HG03108 (cell line): ENCODE measurements around the gene INHBB.

Source experiments
- ATAC-seq: cut with Tn5 transposase; IDR thresholded peaks from one replicate; pipeline ENCODE4 v1.9.1; 2021; ENCODE audit warnings: moderate library complexity; ENCODE audit not compliant: unreplicated experiment

Gene INHBB

GRCh38 chr2:120394764-120395163 is 48.8 kb downstream of the INHBB start:
- ATAC-seq: no peak

- ATAC-seq: no peak
These were observed 49.5 kb downstream of the INHBB start for GRCh38 chr2:120395221-120396012.

GRCh38 chr2:120396013-120396860 is 50.3 kb downstream of the INHBB start:
- ATAC-seq: no peak

- ATAC-seq: no peak
These were observed 51.2 kb downstream of the INHBB start for GRCh38 chr2:120396861-120397811.

- ATAC-seq: no peak
These were observed 52.4 kb downstream of the INHBB start for GRCh38 chr2:120398051-120398995.

- ATAC-seq: no peak
These were observed 53.3 kb downstream of the INHBB start for GRCh38 chr2:120398996-120399888.

GRCh38 chr2:120399889-120400240 is 53.9 kb downstream of the INHBB start:
- no peak for ATAC-seq

- no peak for ATAC-seq
These were observed 54.6 kb downstream of the INHBB start for GRCh38 chr2:120400551-120400950.
